Left lung (tissue), 10 donors: ENCODE data around the gene PALM. TPM values are rescaled to one million over a fixed set of nuclear protein-coding genes. Genes with fewer than 3 reads are reported as not detected.

Experiments used
- ATAC-seq: fragments of 200-7000 bp; cut with Tn5 transposase; one replicate; pipeline ENCODE4 v1.9.1; 2020; ENCODE audit warnings: moderate library complexity
- DNase-seq, 4 donors: peaks; one replicate each; pipeline ENCODE4 v3.0.0-alpha.2; 2013 to 2020
- H3K27ac ChIP-seq, 2 donors: fragments of 200-600 bp; sonication (generic) in 1 of 2; one replicate each; pipeline versions ENCODE4 v1.5.0 to v1.8.0; 2020 to 2021
- H3K27me3 ChIP-seq, 2 donors: fragments of 200-600 bp; sonication (generic) in 1 of 2; one replicate each; pipeline versions ENCODE4 v1.5.0 to v1.8.0; 2020 to 2021
- H3K36me3 ChIP-seq, 2 donors: fragments of 200-600 bp; sonication (generic) in 1 of 2; one replicate each; pipeline versions ENCODE4 v1.5.0 to v1.8.0; 2020 to 2021
- H3K4me1 ChIP-seq, 2 donors: fragments of 200-600 bp; one replicate each; pipeline ENCODE4 v1.8.0; 2021
- H3K4me3 ChIP-seq, 2 donors: fragments of 200-600 bp; sonication (generic) in 1 of 2; one replicate each; pipeline versions ENCODE4 v1.5.0 to v1.8.0; 2020 to 2021; ENCODE audit warnings: mild to moderate bottlenecking in 1 of 2
- H3K9me3 ChIP-seq, 2 donors: fragments of 200-600 bp; sonication (generic) in 1 of 2; one replicate each; pipeline versions ENCODE4 v1.5.0 to v1.8.0; 2020 to 2021
- CTCF ChIP-seq, 2 donors: fragments of 200-600 bp; sonication (generic) in 1 of 2; IDR thresholded peaks; one replicate each; pipeline versions ENCODE4 v1.5.0 to v1.8.0; 2021; ENCODE audit warnings: antibody characterized with exemption in 2 of 2
- intact Hi-C, 2 donors: fragments of 100-400 bp; cut with DNase I; formaldehyde crosslinking; loops; one replicate each; pipeline versions ENCODE4 v1.11.2 to v1.14.2; 2022
- polyA plus RNA-seq, 6 donors: library from polyadenylated mRNA; unstranded; fragments of 120-200 nt; gene quantifications; one replicate each; pipeline ENCODE4 v1.2.1, GENCODE V29; 2013; ENCODE audit not compliant: insufficient read length in 6 of 6
- total RNA-seq, 2 donors: library from RNA; stranded (reverse); fragmentation: NEBNext Ultra II Directional; extraction: Animal tissue kit (Norgen Biotek cat#: 25700); gene quantifications; one replicate each; pipeline ENCODE4 v1.2.1, GENCODE V29; 2021
- donor health status: DM: no; HTN: yes; CAD: no.
- donor health status: DM: no; HTN: no; CAD: no.

Gene PALM
- total and polyA plus RNA-seq, 8 donors = 30.2 to 59.7 (median 39.8) TPM

GRCh38 chr19:771332-771785 lies 62.6 kb downstream of the PALM start:
- ATAC-seq (peak; percentile 25), DNase-seq (no peak)
- Histone ChIP-seq H3K36me3 (no peaks in the 10 kb centered on the region), H3K4me1 (peaks cover 0 to 13% of the 10 kb centered on the region in 2 donors), H3K9me3 (no peaks in the 10 kb centered on the region), H3K4me3 (no peak overlapping the region), H3K27ac (no peak overlapping the region), H3K27me3 (no peaks in the 10 kb centered on the region)
- intact Hi-C loops = loop anchor here in 1 of 2 donors (10.0 kb wide), 1 partner anchor 213 kb away; the partner anchor contains the start of gene WDR18
- peak; percentile 15 to 48 for TF ChIP-seq CTCF (IDR thresholded peaks at IDR 0.05)

- DNase-seq (no peak), ATAC-seq (no peak)
- Histone ChIP-seq H3K36me3 (no peaks in the 10 kb centered on the region), H3K27ac (no peak overlapping the region), H3K4me3 (no peak overlapping the region), H3K9me3 (no peaks in the 10 kb centered on the region), H3K27me3 (no peaks in the 10 kb centered on the region), H3K4me1 (peaks cover 0 to 13% of the 10 kb centered on the region in 2 donors)
- TF ChIP-seq CTCF (IDR thresholded peaks at IDR 0.05) = no peak
- intact Hi-C loops = loop anchor here in 1 of 2 donors (10.0 kb wide), 1 partner anchor 213 kb away; the partner anchor contains the start of gene WDR18
These were observed 63.3 kb downstream of the PALM start for GRCh38 chr19:772063-772462.

GRCh38 chr19:772730-773436 lies 64.1 kb downstream of the PALM start:
- no peak for TF ChIP-seq CTCF (IDR thresholded peaks at IDR 0.05)
- Histone ChIP-seq H3K36me3 (no peaks in the 10 kb centered on the region), H3K4me1 (peaks cover 0 to 13% of the 10 kb centered on the region in 2 donors), H3K9me3 (no peaks in the 10 kb centered on the region), H3K4me3 (no peak overlapping the region), H3K27me3 (no peaks in the 10 kb centered on the region), H3K27ac (no peak overlapping the region)
- DNase-seq (no peak), ATAC-seq (no peak)
- intact Hi-C loops = loop anchor here in 1 of 2 donors (10.0 kb wide), 1 partner anchor 212 kb away; the partner anchor contains the start of gene WDR18

GRCh38 chr19:776549-776948 lies 67.8 kb downstream of the PALM start:
- peaks cover 0 to 16% of the 10 kb centered on the region in 2 donors for H3K4me1 ChIP-seq
- DNase-seq (no peak), ATAC-seq (no peak)
- no peaks in the 10 kb centered on the region for H3K27me3 ChIP-seq
- TF ChIP-seq CTCF (IDR thresholded peaks at IDR 0.05) = no peak
- H3K36me3 ChIP-seq = no peaks in the 10 kb centered on the region
- H3K27ac ChIP-seq = no peak overlapping the region
- H3K9me3 ChIP-seq = no peaks in the 10 kb centered on the region
- H3K4me3 ChIP-seq = no peak overlapping the region
- intact Hi-C loops = loop anchor here in 1 of 2 donors (10.0 kb wide), 1 partner anchor 208 kb away; the partner anchor contains the start of gene WDR18

GRCh38 chr19:778910-779653 lies 70.3 kb downstream of the PALM start:
- Histone ChIP-seq H3K9me3 (no peaks in the 10 kb centered on the region), H3K36me3 (no peaks in the 10 kb centered on the region), H3K4me1 (peaks cover 13 to 42% of the 10 kb centered on the region in 2 donors), H3K27ac (peak overlapping the region; percentile 41 to 51), H3K27me3 (no peaks in the 10 kb centered on the region), H3K4me3 (no peak overlapping the region)
- intact Hi-C loops = loop anchor here in 1 of 2 donors (10.0 kb wide), 1 partner anchor 206 kb away; the partner anchor contains the start of gene WDR18
- no peak for TF ChIP-seq CTCF (IDR thresholded peaks at IDR 0.05)
- ATAC-seq = peak; percentile 34
- no peak for DNase-seq
